ENCODE data around the gene ERO1B. TPM values are rescaled to one million over a fixed set of nuclear protein-coding genes. Genes with fewer than 3 reads are reported as not detected.

The ERO1B gene
- total and polyA plus RNA-seq, 12 donors, result 3.5 to 23.0 (median 6.9) TPM

DNA sequence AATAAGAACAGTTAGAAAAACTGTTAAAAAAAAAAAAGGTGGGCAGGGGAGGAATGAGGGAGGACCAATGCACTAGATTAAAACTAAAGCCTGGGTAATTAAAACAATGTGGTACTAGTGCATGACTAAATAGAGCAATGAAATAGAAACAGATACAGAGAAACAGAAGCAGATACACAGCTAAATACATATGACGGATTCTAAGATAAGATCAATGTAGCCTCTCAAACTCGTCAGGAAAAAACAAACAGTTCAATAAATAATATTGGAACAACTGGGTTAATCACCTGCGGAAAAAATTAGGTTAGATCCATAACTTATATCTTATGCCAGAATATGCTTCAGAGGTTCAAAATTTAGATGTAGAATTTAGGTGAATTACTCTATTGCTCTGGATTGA lies 68.2 kb downstream of the ERO1B start:
- H3K27me3 ChIP-seq, result no peaks in the 10 kb centered on the region
- no peaks in the 10 kb centered on the region for H3K4me1 ChIP-seq (replicated peaks in 1 of 2)
- no peak for DNase-seq
- TF ChIP-seq POLR2A (IDR thresholded peaks at IDR 0.05), result no peak
- TF ChIP-seq, protein P1, sequence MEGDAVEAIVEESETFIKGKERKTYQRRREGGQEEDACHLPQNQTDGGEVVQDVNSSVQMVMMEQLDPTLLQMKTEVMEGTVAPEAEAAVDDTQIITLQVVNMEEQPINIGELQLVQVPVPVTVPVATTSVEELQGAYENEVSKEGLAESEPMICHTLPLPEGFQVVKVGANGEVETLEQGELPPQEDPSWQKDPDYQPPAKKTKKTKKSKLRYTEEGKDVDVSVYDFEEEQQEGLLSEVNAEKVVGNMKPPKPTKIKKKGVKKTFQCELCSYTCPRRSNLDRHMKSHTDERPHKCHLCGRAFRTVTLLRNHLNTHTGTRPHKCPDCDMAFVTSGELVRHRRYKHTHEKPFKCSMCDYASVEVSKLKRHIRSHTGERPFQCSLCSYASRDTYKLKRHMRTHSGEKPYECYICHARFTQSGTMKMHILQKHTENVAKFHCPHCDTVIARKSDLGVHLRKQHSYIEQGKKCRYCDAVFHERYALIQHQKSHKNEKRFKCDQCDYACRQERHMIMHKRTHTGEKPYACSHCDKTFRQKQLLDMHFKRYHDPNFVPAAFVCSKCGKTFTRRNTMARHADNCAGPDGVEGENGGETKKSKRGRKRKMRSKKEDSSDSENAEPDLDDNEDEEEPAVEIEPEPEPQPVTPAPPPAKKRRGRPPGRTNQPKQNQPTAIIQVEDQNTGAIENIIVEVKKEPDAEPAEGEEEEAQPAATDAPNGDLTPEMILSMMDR (IDR thresholded peaks at IDR 0.05), result no peak
- H3K4me3 ChIP-seq, result no peak overlapping the region
- 90 to 96% (median 94%) methylated on average over 3 of the region's 3 CpGs for WGBS, 4 donors
- H3K36me3 ChIP-seq (replicated peaks in 1 of 2), result no peaks in the 10 kb centered on the region
- intact Hi-C loops (cut with DNase I), result no loop called here
- no peaks in the 10 kb centered on the region for H3K9me3 ChIP-seq (replicated peaks in 1 of 3)
- no peak overlapping the region for H3K27ac ChIP-seq

DNA sequence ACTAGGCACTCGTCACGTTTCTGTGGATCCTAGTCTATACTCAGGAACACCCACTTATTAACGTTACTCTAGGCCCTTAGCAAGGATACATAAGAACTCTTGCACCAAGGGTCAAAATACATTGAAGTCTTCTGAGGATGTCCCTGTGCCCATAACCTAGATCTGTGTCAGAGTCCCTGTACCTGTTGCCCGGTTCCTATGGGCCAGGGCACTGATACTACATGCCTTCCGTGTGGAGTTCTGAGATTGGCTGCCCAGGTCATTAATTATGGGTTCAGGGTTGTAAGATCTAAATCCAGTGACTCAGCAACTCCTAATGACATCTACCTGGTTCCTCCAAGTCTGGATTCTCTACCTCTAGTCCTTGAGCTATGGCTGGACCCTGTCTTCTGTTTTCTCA lies 69.9 kb downstream of the ERO1B start:
- H3K27me3 ChIP-seq, result no peaks in the 10 kb centered on the region
- H3K9me3 ChIP-seq (replicated peaks in 1 of 3), result no peaks in the 10 kb centered on the region
- 89 to 99% (median 98%) methylated on average over 4 to 5 of the region's 5 CpGs for WGBS, 4 donors
- H3K4me1 ChIP-seq (replicated peaks in 1 of 2), result no peaks in the 10 kb centered on the region
- H3K4me3 ChIP-seq, result no peak overlapping the region
- intact Hi-C loops (cut with DNase I), result no loop called here
- H3K27ac ChIP-seq, result no peak overlapping the region
- TF ChIP-seq, protein P1 (IDR thresholded peaks at IDR 0.05), result no peak
- TF ChIP-seq POLR2A (IDR thresholded peaks at IDR 0.05), result no peak
- DNase-seq, result no peak
- H3K36me3 ChIP-seq (replicated peaks in 1 of 2), result no peaks in the 10 kb centered on the region

DNA sequence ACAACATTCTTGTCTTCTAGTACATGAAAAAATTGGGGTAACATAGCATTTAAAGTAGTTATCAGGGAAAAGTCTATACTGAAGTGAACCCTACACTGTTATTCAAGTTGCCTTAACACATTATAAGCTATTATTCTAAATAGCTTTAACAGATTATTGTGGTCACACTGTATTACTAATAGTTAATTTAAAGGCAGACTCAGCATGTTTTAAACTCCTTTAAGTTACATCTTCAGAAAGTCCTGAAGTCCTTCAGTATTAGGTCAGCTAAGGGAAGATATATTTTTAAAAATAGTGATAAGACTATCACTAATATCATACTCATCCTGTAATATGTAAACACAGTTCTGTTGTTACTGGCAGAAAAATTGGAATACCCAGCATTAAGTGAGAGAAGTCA lies 72.0 kb downstream of the ERO1B start:
- no peaks in the 10 kb centered on the region for H3K9me3 ChIP-seq (replicated peaks in 1 of 3)
- no peak overlapping the region for H3K4me3 ChIP-seq
- no peaks in the 10 kb centered on the region for H3K36me3 ChIP-seq (replicated peaks in 1 of 2)
- no peak overlapping the region for H3K27ac ChIP-seq
- TF ChIP-seq, protein P1 (IDR thresholded peaks at IDR 0.05), result no peak
- TF ChIP-seq POLR2A (IDR thresholded peaks at IDR 0.05), result no peak
- no peaks in the 10 kb centered on the region for H3K4me1 ChIP-seq (replicated peaks in 1 of 2)
- no peaks in the 10 kb centered on the region for H3K27me3 ChIP-seq
- DNase-seq, result no peak
- intact Hi-C loops (cut with DNase I), result no loop called here

DNA sequence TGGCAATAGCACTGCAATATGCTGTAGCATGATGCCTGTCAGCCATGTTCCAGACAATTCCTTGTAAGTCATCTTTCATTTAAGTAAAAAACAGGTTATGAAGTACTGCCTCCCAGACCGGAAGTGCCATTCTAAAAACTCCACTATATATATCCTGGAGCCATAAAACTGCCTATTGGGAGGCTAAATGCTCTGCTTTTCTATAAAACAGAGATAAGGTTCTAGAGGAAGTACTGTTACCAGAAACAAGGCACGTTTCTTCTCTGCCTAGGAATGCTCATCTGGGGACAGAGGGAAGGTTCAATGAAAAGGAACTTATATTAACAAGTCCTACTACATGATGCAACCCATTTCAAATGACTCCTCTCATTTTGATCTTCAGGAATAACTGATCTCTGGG lies 72.6 kb downstream of the ERO1B start:
- H3K27ac ChIP-seq, result no peak overlapping the region
- no peaks in the 10 kb centered on the region for H3K9me3 ChIP-seq (replicated peaks in 1 of 3)
- no peaks in the 10 kb centered on the region for H3K27me3 ChIP-seq
- TF ChIP-seq, protein P1 (IDR thresholded peaks at IDR 0.05), result no peak
- no peak for TF ChIP-seq POLR2A (IDR thresholded peaks at IDR 0.05)
- no peak overlapping the region for H3K4me3 ChIP-seq
- intact Hi-C loops (cut with DNase I), result no loop called here
- 53 to 55% (median 54%) methylated on average over 2 of the region's 2 CpGs for WGBS, 4 donors
- H3K36me3 ChIP-seq (replicated peaks in 1 of 2), result no peaks in the 10 kb centered on the region
- no peak for DNase-seq
- no peaks in the 10 kb centered on the region for H3K4me1 ChIP-seq (replicated peaks in 1 of 2)
